SK-N-MC (cell line): ENCODE results near the gene ST6GALNAC3.

Experiments
- EZH2 ChIP-seq: fragments of 200-600 bp; sonication (generic); IDR thresholded peaks from one replicate; pipeline ENCODE4 v1.6.1; 2017; ENCODE audit warnings: antibody characterized with exemption
- POLR2AphosphoS5 ChIP-seq: IDR thresholded peaks from 2 replicates; pipeline ENCODE4 v1.6.1; 2012; ENCODE audit warnings: mild to moderate bottlenecking, low read depth, low read length, borderline replicate concordance

GRCh38 chr1:76170084-76170483 lies 95.5 kb downstream of the ST6GALNAC3 start:
- TF ChIP-seq EZH2: no peak
- TF ChIP-seq POLR2AphosphoS5: no peak
